CD4-positive, alpha-beta T cell treated with Interleukin-6 for 4 hours (primary cell): ENCODE results near the gene IGF2R.

Source experiments
- DNase-seq: peaks from one replicate; pipeline ENCODE4 v3.0.0-alpha.2; 2020; ENCODE audit warnings: mixed read lengths

Gene IGF2R

DNA sequence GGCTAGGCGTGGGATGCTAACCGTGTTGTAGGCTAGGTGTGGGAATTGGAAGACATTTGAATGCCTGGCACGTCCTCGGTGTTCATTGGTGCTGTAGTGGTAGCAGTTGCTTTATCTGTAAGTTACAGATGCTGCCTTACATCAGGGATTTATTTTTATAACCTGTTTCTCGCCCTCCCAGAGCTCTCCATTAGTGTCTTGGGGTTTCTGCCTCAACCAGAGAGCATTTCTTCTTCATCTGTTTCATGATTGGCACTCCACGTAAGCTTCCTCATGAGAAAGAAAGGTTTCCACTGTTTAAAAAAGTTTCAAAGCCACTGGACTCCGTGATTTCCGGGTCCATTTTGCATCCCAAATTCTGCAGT is 9.0 kb downstream of the IGF2R start:
- no peak for DNase-seq

DNA sequence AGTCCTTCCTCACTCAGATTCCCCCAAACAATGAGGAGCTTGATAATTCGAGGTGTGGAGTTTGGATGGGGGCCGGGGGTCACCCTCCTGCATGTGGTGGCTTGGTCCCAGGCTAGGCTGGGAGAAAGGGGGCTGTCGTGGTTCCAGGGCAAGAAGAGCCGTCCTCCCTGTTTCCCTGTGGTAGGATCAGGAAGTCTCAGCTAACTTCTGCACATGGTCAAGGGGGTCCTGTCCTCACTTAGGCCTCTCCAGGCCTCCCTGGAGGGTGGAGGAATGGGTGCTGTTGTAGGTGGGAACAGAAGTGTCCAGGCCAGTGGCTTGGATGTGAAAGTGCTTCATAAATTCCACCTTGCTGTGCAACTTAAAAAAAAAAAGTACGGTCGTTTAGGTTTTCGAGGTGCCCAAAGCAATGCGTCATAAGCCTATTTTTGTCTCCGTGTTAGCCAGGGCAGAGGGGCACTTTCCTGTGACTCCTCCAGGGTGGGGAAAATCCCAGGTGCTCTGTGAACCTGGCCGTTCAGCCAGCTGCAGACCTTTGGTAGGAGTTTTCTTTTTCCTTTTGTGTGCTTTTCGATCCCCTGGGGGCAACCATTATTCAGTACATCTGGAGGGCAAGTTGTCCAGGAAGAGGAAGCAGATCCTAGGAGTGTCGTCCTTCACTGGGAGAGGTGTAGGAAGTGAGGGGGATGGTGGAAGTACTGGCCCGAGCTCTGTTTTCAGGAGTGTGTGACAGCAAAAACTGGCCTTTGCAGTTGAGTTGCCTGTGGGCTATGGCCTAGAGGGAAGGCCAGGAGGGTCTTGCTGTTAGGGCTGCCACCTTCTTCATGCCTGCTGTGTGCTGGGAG is 9.6 kb downstream of the IGF2R start:
- DNase-seq = peak; percentile 13

DNA sequence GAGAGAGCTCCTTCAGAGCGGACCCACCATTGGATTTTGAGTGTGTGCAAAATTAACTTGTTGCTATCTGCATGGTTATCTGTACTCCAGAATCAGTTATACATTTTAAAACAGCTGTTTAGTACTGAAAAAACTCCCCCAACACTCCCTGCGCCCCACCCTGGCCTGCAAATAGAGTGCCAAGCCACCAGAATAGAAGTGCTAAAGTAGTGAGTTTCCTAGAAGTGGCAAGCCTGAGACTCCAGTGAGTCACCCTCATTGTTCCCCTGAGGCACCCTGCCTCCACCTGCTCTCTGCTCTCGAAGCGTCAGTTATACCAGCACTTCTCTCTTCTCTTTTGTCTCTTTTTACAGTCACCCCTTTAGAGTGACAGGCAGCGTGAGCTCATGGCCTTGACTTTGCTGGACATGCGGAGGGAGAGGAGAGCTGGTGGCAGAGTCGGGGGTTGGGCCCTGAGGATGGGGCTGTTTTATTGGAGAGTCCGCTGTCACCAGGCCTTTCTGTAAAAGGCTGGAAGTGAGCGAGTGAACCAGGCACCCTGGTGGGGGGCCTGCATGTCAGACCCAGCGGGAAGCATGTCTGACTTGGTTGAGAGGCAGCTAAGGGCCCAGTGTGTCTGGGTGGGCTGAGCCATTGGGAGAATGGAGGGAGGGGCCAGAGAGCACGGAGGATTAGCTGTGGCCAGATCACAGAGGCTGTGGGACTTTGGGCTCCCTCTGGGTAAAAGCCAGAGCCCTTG is 10.4 kb downstream of the IGF2R start:
- DNase-seq = peak; percentile 55

DNA sequence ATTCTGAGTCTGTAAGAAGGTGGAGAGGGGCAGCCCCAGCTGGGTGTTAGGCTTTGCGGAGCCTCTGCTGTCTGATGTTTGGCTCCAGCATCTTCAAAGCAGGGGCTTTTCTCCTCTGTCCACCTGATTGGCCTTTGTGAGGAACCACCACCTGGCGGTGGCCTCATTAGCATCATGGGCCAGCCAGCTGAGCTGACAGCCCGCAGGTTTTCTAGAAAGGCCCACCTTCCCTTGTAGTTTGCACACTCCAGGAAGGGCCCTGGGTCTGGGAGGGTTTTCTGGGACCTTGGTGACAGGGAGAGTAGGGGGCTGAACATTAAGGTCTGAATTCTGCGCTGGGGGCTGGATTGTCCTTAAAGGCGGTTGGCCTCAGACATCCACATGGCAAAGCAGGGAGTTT is 11.6 kb downstream of the IGF2R start:
- DNase-seq = no peak

- no peak for DNase-seq
Observed at GRCh38 chr6:159981071-159981402, 12.2 kb downstream of the IGF2R start.

- peak; percentile 40 for DNase-seq
Observed at GRCh38 chr6:159981403-159982245, 12.7 kb downstream of the IGF2R start.

GRCh38 chr6:159982731-159983506 is 14.0 kb downstream of the IGF2R start:
- DNase-seq = no peak

GRCh38 chr6:159983641-159984080 is 14.8 kb downstream of the IGF2R start:
- no peak for DNase-seq

DNA sequence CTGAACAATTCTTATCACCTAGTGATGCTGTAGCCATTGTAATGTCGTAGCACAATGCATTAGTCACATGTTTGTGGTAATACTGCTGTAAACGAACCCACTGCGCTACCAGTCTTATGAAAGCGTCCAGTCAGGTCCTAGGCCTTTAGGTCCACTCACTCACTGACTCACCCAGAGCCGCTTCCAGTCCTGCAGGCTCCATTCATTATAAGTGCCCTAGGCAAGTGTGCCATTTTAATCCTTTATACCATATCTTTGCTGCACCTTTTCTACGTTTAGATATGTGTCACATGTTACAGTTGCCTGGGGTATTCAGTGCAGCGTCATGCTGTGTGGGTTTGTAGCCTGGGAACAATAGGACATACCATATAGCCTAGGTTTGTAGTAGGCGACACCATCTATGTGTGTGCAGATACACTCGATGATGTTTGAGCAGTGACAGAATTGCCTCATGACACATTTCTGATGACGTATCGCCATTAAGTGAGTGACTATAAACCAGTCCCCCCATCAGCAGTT is 15.4 kb downstream of the IGF2R start:
- DNase-seq = no peak

DNA sequence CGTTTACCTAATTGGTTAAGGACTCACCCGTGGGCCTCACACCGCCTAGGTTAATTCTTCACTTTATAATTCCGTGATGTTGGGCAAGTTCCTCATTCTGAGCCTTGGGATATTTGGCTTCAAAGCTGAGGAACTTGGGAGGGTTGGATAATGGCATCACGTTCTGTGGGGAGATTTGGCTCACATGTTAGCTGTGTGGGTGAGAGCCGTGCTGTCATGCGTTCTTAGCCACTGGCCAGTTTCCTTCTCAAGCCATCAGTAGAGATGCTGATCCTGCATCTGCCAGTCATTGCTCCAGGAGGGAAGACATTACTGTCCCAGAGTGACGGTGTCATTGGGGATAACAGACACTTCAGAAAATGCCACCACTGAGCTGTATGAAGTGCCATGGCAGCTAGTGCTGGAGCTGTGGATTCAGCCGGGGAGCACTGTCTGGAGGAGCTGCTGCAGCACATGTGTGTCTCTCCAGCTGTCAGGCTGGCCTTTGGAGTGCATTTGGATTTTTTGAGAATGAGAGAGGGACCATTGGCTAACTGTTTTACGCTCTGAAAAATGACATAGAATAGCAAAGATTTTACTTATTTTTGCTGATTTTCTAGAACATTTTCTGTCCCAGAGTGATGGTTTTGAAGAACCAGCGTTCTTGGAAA is 16.5 kb downstream of the IGF2R start:
- DNase-seq = no peak

GRCh38 chr6:159988983-159989454 is 20.1 kb downstream of the IGF2R start:
- DNase-seq = no peak

DNA sequence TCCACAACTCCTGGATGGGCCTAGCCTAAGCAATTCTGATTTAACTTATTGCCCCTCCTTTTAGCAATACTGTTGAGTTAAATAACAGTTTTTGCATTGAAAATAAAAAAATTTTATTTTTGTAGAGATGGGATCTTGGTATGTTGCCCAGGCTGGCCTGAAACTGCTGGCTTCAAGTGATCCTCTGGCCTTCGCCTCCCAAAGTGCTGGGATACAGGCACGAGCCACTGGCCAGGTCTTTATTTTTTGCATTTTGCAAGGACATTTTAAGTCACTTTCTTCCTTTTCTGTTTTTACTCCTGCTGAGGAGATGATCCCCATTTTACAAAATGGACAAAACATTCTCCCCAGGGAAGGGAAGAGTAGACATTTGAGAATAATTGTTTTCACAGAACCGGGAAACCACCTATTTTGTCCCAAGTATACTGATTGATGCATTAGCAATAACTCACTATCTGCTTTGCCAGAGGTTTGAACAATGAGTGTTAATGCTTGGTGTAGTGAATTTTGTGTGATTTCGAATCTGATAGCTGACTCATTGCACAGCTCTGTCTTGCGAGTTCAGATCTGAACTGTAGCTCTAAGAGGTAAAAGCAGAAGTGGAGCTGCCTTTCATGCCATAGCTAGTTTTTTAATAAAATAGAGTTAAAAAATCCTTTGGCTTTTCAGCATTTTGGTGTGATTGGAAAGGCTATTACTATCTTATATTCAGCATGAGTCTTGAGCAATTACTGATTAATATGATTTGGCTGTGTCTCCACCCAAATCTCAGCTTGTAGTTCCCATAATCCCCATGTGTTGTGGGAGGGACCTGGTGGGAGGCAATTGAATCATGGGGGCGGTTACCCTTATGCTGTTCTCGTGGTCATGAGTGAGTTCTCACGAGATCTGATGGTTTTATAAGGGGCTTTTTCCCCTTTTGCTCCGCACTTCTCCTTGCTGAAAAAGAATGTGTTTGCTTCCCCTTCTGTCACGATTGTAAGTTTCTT is 20.9 kb downstream of the IGF2R start:
- DNase-seq = no peak

DNA sequence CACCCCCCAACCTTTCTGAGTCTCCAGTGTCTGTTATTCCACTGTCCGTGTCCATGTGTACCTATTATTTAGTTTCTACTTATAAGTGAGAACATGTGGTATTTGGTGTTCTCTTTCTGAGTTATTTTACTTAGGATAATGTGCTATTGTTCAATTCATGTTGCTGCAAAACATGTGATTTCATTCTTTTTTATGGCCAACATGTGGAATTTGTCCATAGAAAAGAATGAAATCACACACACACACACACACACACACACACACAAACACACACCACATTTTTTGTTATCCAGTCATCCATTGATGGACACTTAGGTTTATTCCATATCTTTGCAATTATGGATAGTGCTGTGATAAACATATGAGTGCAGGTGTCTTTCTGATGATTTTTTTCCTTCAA is 23.5 kb downstream of the IGF2R start:
- DNase-seq = no peak

GRCh38 chr6:159995405-159995804 is 26.5 kb downstream of the IGF2R start:
- DNase-seq = no peak

DNA sequence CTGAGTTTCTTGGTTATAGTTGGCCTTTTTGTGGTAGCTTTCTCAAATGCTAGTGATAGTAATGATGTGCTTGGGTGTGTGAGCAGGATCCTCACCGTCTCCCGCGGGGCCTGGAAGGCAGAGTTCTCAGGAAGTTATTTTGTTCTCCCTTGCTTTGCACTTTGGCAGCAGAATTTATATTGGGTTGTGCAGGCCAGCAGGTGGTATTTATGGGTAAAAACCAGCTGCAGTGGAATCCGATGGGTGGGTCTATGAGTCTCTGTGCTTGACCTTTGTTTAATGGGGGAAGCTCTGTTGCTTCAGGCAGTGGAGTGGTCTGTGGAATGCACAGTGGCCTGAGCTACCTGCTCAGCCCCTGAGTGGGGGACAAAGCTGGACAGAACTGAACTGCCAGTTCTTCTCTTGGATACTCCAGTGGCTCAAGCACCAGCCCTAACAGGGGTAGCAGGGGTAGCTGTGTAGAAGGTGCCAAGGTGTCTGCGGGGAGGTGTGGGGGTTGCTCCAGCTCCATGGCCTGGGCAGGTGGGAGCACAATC is 27.3 kb downstream of the IGF2R start:
- no peak for DNase-seq

- no peak for DNase-seq
Observed at GRCh38 chr6:159996626-159997497, 28.0 kb downstream of the IGF2R start.

DNA sequence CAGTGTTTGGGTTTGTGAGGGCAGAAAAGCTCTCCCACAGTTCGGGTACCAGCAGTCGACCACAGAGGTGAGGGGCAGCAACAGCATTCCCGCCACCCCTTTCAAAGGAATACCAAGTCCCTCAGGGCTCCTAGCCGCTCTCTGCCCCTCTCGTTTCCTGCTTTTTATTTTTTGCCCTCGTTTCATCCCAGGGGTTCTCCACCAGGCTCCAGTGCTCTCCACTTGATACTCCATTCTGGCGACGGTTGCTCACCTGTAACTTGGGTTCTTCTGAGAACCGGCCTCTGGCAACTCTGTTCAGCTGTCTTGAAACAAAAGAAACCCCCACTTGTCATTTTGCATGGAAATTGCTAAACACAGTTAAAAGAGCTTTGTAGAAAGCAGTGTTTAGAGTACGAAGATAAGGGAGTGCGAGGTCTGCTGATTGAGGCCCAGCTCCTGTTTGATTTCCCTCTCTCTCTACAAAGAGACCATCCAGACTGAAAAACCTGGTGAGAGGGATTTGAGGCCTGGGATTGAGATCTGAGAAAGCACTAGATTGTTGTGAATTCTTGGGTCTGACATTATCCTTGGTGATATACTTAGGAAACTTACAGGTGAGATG is 28.7 kb downstream of the IGF2R start:
- DNase-seq = no peak

DNA sequence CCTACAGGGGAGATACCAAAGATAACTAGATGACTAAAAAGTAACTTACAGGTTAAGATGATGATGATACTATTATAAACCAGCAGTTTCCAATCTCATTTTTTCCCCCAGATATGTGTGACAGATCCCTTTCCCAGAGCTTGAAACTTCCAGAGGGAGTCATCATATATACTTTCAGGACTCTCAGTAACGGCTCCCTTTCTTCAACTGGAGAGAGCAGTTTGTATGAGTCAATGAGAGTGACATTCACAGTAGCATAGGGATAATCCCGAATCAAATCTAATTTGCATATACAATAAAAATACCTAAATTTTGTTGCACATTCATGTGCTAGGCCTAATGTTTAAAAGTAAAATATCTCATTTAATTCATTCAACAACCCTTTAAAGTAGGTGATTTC is 29.7 kb downstream of the IGF2R start:
- DNase-seq = no peak

- DNase-seq = no peak
Observed at GRCh38 chr6:159999240-159999671, 30.4 kb downstream of the IGF2R start.
